Smooth muscle cell (in vitro differentiated cells): Measurements from ENCODE around the gene LPCAT3. TPM values are rescaled to one million over a fixed set of nuclear protein-coding genes. Genes with fewer than 3 reads are reported as not detected.
A peak's percentile ranks its signal among the peaks of the same experiment; 100 is the strongest.

Experiments used
- DNase-seq: peaks from one replicate; lab custom pipeline; 2025; ENCODE audit not compliant: unreplicated experiment; lab: John Stamatoyannopoulos, UW
- H2AFZ ChIP-seq: fragments of 200-600 bp; sonication (generic); 2 replicates; pipeline ENCODE4 v1.6.0; 2016; ENCODE audit warnings: antibody characterized with exemption, low read depth, mild to moderate bottlenecking
- H3F3A ChIP-seq: fragments of 200-600 bp; sonication (generic); 2 replicates; pipeline ENCODE4 v1.6.0; 2017; ENCODE audit warnings: antibody characterized with exemption, low read depth
- H3K27ac ChIP-seq: fragments of 200-600 bp; sonication (generic); 2 replicates; pipeline ENCODE4 v1.5.1; 2016; ENCODE audit warnings: low read depth, mild to moderate bottlenecking
- H3K27me3 ChIP-seq: fragments of 200-600 bp; sonication (generic); 2 replicates; pipeline ENCODE4 v1.6.1; 2016; ENCODE audit warnings: low read depth, mild to moderate bottlenecking
- H3K36me3 ChIP-seq: fragments of 200-600 bp; sonication (generic); 2 replicates; pipeline ENCODE4 v1.5.1; 2016; ENCODE audit warnings: low read depth
- H3K4me1 ChIP-seq: fragments of 200-600 bp; sonication (generic); 2 replicates; pipeline ENCODE4 v1.5.1; 2016; ENCODE audit warnings: low read depth
- H3K4me2 ChIP-seq: fragments of 200-600 bp; sonication (generic); 2 replicates; pipeline ENCODE4 v1.6.0; 2016; ENCODE audit warnings: mild to moderate bottlenecking
- H3K4me3 ChIP-seq: fragments of 200-600 bp; sonication (generic); 2 replicates; pipeline ENCODE4 v1.5.1; 2016; ENCODE audit warnings: mild to moderate bottlenecking
- H3K79me2 ChIP-seq: fragments of 200-600 bp; sonication (generic); 2 replicates; pipeline ENCODE4 v1.6.0; 2016; ENCODE audit warnings: low read depth, mild to moderate bottlenecking
- H3K9ac ChIP-seq: fragments of 200-600 bp; sonication (generic); 2 replicates; pipeline ENCODE4 v1.6.0; 2016; ENCODE audit warnings: low read depth
- H3K9me3 ChIP-seq: fragments of 200-600 bp; sonication (generic); replicated peaks from 2 replicates; pipeline ENCODE4 v1.5.1; 2016; ENCODE audit warnings: low read depth
- H4K20me1 ChIP-seq: fragments of 200-600 bp; sonication (generic); 2 replicates; pipeline ENCODE4 v1.6.0; 2016; ENCODE audit warnings: low read depth
- CTCF ChIP-seq: fragments of 200-600 bp; sonication (generic); IDR thresholded peaks from 2 replicates; pipeline ENCODE4 v1.5.1; 2017; ENCODE audit warnings: borderline replicate concordance, mild to moderate bottlenecking, antibody characterized with exemption; ENCODE audit not compliant: insufficient read depth, poor library complexity, severe bottlenecking
- WGBS: methylation state at CpG from one replicate; pipeline ENCODE4 v1.1.7; 2016; ENCODE audit warnings: low lambda C conversion rate; 5-methylcytosine and 5-hydroxymethylcytosine counted together
- polyA plus RNA-seq: library from polyadenylated mRNA; unstranded; fragments of >200 nt; fragmentation: Nextera tagmentation; extraction: Ambion mirVana; gene quantifications from 2 replicates; pipeline ENCODE4 v1.2.1, GENCODE V29; 2016
- total RNA-seq: library from RNA; depleted of rRNA; stranded (reverse); fragments of >200 nt; gene quantifications from 2 replicates; pipeline ENCODE4 v1.2.3, GENCODE V29; 2014

LPCAT3 gene
- total and polyA plus RNA-seq, 2 experiments from 2014 or later = 28.3 to 35.9 TPM

- Histone ChIP-seq H2AFZ (no peak overlapping the region), H3K9ac (no peak overlapping the region), H3K4me2 (no peak overlapping the region), H3F3A (no peaks in the 10 kb centered on the region), H3K4me3 (no peak overlapping the region), H3K27ac (no peak overlapping the region), H3K27me3 (no peaks in the 10 kb centered on the region), H3K9me3 (no peaks in the 10 kb centered on the region), H3K79me2 (no peaks in the 10 kb centered on the region), H4K20me1 (no peaks in the 10 kb centered on the region), H3K36me3 (no peaks in the 10 kb centered on the region), H3K4me1 (no peaks in the 10 kb centered on the region)
- WGBS = 85% methylated on average over 3 of the region's 3 CpGs
- no peak for TF ChIP-seq CTCF
- no peak for DNase-seq
These were observed 4.8 kb upstream of the LPCAT3 start for GRCh38 chr12:7023114-7023513.

DNA sequence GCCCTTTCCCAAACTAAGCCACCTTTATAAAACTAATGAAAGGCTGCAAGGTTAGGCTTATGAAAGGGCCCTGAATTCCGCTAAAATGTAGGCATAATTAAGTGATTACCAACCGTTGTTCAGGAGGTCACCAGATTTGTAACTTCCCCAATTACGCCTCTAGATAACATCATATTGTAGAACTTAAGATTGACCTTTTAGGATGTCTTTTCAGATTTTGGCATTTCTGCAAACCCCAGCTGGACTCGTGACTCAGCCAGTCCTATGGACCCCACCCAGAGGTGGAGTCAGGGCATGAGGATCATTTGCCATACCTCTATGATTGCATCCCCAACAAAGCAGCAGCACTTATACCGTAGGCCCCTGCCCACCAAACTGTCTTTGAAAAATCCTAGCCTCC, 3.7 kb upstream of the LPCAT3 start:
- no peak for TF ChIP-seq CTCF
- no peak for DNase-seq
- Histone ChIP-seq H3K9ac (no peak overlapping the region), H3K4me1 (peaks cover 8% of the 10 kb centered on the region), H3F3A (no peaks in the 10 kb centered on the region), H3K36me3 (no peaks in the 10 kb centered on the region), H2AFZ (no peak overlapping the region), H3K4me2 (no peak overlapping the region), H3K79me2 (no peaks in the 10 kb centered on the region), H3K27me3 (no peaks in the 10 kb centered on the region), H3K9me3 (no peaks in the 10 kb centered on the region), H3K27ac (no peak overlapping the region), H4K20me1 (no peaks in the 10 kb centered on the region), H3K4me3 (no peak overlapping the region)
- WGBS = 86% methylated on average over 5 of the region's 5 CpGs

DNA sequence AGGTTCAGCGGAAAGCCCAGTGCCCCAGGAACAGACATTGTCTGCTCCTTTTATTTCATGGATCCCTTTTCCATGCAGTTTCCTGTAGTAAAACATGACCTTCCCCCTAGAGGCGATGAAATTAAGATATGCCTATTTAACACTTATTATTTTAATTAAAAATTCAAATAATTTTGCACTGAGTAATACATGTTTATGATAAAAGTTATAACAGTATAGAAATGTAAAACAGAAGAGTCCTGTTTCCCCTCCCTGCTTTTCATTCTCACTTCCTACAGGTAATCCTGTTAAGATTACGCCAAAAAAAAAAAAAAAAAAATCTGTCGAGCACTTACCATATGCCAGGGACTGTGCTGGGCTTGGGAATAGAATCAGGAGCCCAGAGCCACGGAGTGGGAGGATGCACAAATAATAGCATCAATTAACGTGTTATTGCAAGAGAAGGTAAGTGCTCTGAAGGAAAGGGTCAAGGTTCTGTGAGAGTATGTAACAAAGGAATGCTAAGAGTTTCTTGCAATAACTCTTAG, 830 bp upstream of the LPCAT3 start:
- peak overlapping the region; percentile 21 for H3K27ac ChIP-seq
- H3F3A ChIP-seq = no peaks in the 10 kb centered on the region
- H3K4me2 ChIP-seq = peak overlapping the region; percentile 90
- WGBS = 12% methylated on average over 6 of the region's 6 CpGs
- TF ChIP-seq CTCF = no peak
- no peaks in the 10 kb centered on the region for H3K36me3 ChIP-seq
- no peaks in the 10 kb centered on the region for H4K20me1 ChIP-seq
- no peaks in the 10 kb centered on the region for H3K9me3 ChIP-seq
- H3K9ac ChIP-seq = no peak overlapping the region
- H3K4me3 ChIP-seq = peak overlapping the region; percentile 71
- peaks cover 9% of the 10 kb centered on the region for H3K4me1 ChIP-seq
- DNase-seq = no peak
- H3K27me3 ChIP-seq = no peaks in the 10 kb centered on the region
- no peak overlapping the region for H2AFZ ChIP-seq
- no peaks in the 10 kb centered on the region for H3K79me2 ChIP-seq

DNA sequence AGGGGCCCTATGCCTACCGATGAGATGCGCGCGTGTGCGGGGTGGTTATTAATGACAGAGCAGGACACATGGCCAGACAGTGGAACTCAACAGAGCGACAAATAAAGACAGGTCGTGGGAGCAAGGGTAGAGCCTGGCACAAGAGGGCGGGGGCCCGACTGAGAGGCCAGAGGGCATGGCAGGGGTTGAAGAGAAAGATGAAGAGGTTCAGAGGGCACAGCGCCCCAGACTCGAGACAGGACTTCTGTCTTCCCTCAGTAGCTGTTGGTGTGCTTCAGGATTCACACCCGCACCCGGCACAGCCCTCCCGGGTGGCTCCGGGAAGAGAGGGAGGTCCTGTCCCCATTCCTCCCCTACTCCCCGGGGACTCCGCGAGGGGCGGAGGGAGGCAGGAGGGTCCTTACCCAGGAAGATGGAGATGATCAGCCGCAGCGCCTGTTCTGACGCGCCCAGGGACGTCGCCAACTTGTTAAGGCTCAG, 366 bp downstream of the LPCAT3 start:
- peak overlapping the region; percentile 90 for H3K4me2 ChIP-seq
- 1% methylated on average over 24 of the region's 25 CpGs for WGBS
- no peaks in the 10 kb centered on the region for H3K36me3 ChIP-seq
- no peaks in the 10 kb centered on the region for H3K79me2 ChIP-seq
- no peaks in the 10 kb centered on the region for H3F3A ChIP-seq
- peak overlapping the region; percentile 71 for H3K4me3 ChIP-seq
- DNase-seq = no peak
- no peaks in the 10 kb centered on the region for H3K9me3 ChIP-seq
- H2AFZ ChIP-seq = peak overlapping the region; percentile 45
- H3K27me3 ChIP-seq = no peaks in the 10 kb centered on the region
- peak overlapping the region; percentile 22 for H3K9ac ChIP-seq
- no peak for TF ChIP-seq CTCF
- no peaks in the 10 kb centered on the region for H4K20me1 ChIP-seq
- peaks cover 9% of the 10 kb centered on the region for H3K4me1 ChIP-seq
- H3K27ac ChIP-seq = peak overlapping the region; percentile 21
